Neural cell (in vitro differentiated cells): ENCODE measurements around the gene SRP68. TPM values are rescaled to one million over a fixed set of nuclear protein-coding genes. Genes with fewer than 3 reads are reported as not detected.

Source experiments
- H2AFZ ChIP-seq: fragments of 200-600, 300-800 bp; sonication (generic), shearing (Covaris generic); 2 replicates; pipeline ENCODE4 v1.6.0; 2014; ENCODE audit warnings: low read depth, mild to moderate bottlenecking, antibody characterized with exemption, low read length, moderate library complexity
- H3F3A ChIP-seq: fragments of 200-600 bp; shearing (Covaris generic); 2 replicates; pipeline ENCODE4 v1.6.1; 2016; ENCODE audit warnings: mild to moderate bottlenecking, moderate library complexity, mixed read lengths, antibody characterized with exemption, low read length; ENCODE audit not compliant: insufficient read depth, poor library complexity, severe bottlenecking
- H3K27ac ChIP-seq: fragments of 200-600, 300-800 bp; sonication (generic), shearing (Covaris generic); 2 replicates; pipeline ENCODE4 v1.5.1; 2014; ENCODE audit warnings: mild to moderate bottlenecking, low read length, moderate library complexity
- H3K27me3 ChIP-seq: fragments of 300-800, 200-600 bp; sonication (generic), shearing (Covaris generic); 2 replicates; pipeline ENCODE4 v1.6.0; 2014; ENCODE audit warnings: mild to moderate bottlenecking, low read depth, low read length, moderate library complexity; ENCODE audit not compliant: insufficient read depth
- H3K36me3 ChIP-seq: fragments of 300-800, 200-600 bp; sonication (generic), shearing (Covaris generic); 2 replicates; pipeline ENCODE4 v1.5.1; 2014; ENCODE audit warnings: mild to moderate bottlenecking, antibody characterized with exemption, low read length, moderate library complexity; ENCODE audit not compliant: insufficient read depth
- H3K4me2 ChIP-seq: fragments of 300-800, 200-600 bp; sonication (generic), shearing (Covaris generic); 2 replicates; pipeline ENCODE4 v1.6.0; 2014; ENCODE audit warnings: mild to moderate bottlenecking, low read length
- H3K4me3 ChIP-seq: fragments of 300-800, 200-600 bp; sonication (generic), shearing (Covaris generic); 2 replicates; pipeline ENCODE4 v1.5.1; 2014; ENCODE audit warnings: mild to moderate bottlenecking, low read length, moderate library complexity
- H3K79me2 ChIP-seq: fragments of 200-600 bp; shearing (Covaris generic); replicated peaks from 2 replicates; pipeline ENCODE4 v1.6.0; 2014; ENCODE audit warnings: mild to moderate bottlenecking, low read length, moderate library complexity; ENCODE audit not compliant: insufficient read depth
- H3K9ac ChIP-seq: fragments of 300-800, 200-600 bp; sonication (generic), shearing (Covaris generic); 2 replicates; pipeline ENCODE4 v1.6.1; 2016; ENCODE audit warnings: mild to moderate bottlenecking, low read length, mixed read lengths
- H3K9me2 ChIP-seq: fragments of 200-600 bp; shearing (Covaris generic); 2 replicates; pipeline ENCODE4 v1.6.1; 2016; ENCODE audit warnings: mild to moderate bottlenecking, low read length, mixed read lengths; ENCODE audit not compliant: insufficient read depth
- H3K9me3 ChIP-seq: fragments of 200-600, 300-800 bp; sonication (generic), shearing (Covaris generic); 2 replicates; pipeline ENCODE4 v1.6.1; 2016; ENCODE audit warnings: mild to moderate bottlenecking, mixed run types, low read length, moderate library complexity, mixed read lengths
- H4K20me1 ChIP-seq: fragments of 200-600 bp; shearing (Covaris generic); 2 replicates; pipeline ENCODE4 v1.6.1; 2016; ENCODE audit warnings: mild to moderate bottlenecking, mixed run types; ENCODE audit not compliant: insufficient read depth
- CTCF ChIP-seq: fragments of 450-650 bp; IDR thresholded peaks from 2 replicates; pipeline ENCODE4 v1.5.1; 2014; ENCODE audit warnings: antibody characterized with exemption, mild to moderate bottlenecking, moderate library complexity; ENCODE audit not compliant: poor library complexity, severe bottlenecking
- EP300 ChIP-seq: fragments of 450-650 bp; conservative IDR thresholded peaks from 2 replicates; pipeline ENCODE4 v1.6.1; 2014; ENCODE audit warnings: antibody characterized with exemption, mild to moderate bottlenecking, moderate library complexity; ENCODE audit not compliant: poor library complexity, severe bottlenecking
- EZH2 ChIP-seq: fragments of 200-600, 300-800 bp; shearing (Covaris generic), sonication (generic); IDR thresholded peaks from 2 replicates; pipeline ENCODE4 v1.6.1; 2014; ENCODE audit warnings: antibody characterized with exemption, low read length, borderline replicate concordance, mild to moderate bottlenecking; ENCODE audit not compliant: insufficient read depth, poor library complexity, severe bottlenecking
- MXI1 ChIP-seq: fragments of 450-650 bp; conservative IDR thresholded peaks from 2 replicates; pipeline ENCODE4 v1.6.1; 2014; ENCODE audit warnings: antibody characterized with exemption, mild to moderate bottlenecking; ENCODE audit not compliant: poor library complexity, severe bottlenecking
- POLR2AphosphoS5 ChIP-seq: IDR thresholded peaks from 2 replicates; pipeline ENCODE4 v1.6.1; 2012
- RAD21 ChIP-seq: fragments of 450-650 bp; conservative IDR thresholded peaks from 2 replicates; pipeline ENCODE4 v1.6.1; 2014; ENCODE audit warnings: antibody characterized with exemption, mild to moderate bottlenecking, moderate library complexity
- REST ChIP-seq: IDR thresholded peaks from 2 replicates; pipeline ENCODE4 v1.6.1; 2012; ENCODE audit warnings: borderline replicate concordance
- SMC3 ChIP-seq: fragments of 450-650 bp; conservative IDR thresholded peaks from 2 replicates; pipeline ENCODE4 v1.6.1; 2014; ENCODE audit warnings: antibody characterized with exemption, mild to moderate bottlenecking, moderate library complexity; ENCODE audit not compliant: poor library complexity
- TAF1 ChIP-seq: IDR thresholded peaks from 2 replicates; pipeline ENCODE4 v1.6.1; 2012; ENCODE audit warnings: low read depth
- polyA plus RNA-seq: library from polyadenylated mRNA; depleted of rRNA; stranded (reverse); fragments of >200 nt; gene quantifications from 2 replicates; pipeline ENCODE4 v1.2.3, GENCODE V29; 2014

SRP68 gene
- polyA plus RNA-seq, 1 donor from 2014 or later = 26.3 TPM

- Histone ChIP-seq H3K9me3 (no peaks in the 10 kb centered on the region), H4K20me1 (no peaks in the 10 kb centered on the region), H3F3A (no peaks in the 10 kb centered on the region), H3K36me3 (no peaks in the 10 kb centered on the region), H3K79me2 (no peaks in the 10 kb centered on the region), H3K27ac (no peak overlapping the region), H3K9me2 (no peaks in the 10 kb centered on the region), H2AFZ (no peak overlapping the region), H3K4me2 (no peak overlapping the region), H3K9ac (no peak overlapping the region), H3K27me3 (no peaks in the 10 kb centered on the region), H3K4me3 (no peak overlapping the region)
- no peak for TF ChIP-seq REST
- no peak for TF ChIP-seq EP300
- no peak for TF ChIP-seq POLR2AphosphoS5
- TF ChIP-seq RAD21 = no peak
- no peak for TF ChIP-seq EZH2
- no peak for TF ChIP-seq CTCF
- no peak for TF ChIP-seq TAF1
- no peak for TF ChIP-seq MXI1
- TF ChIP-seq SMC3 = no peak
These were observed 54.0 kb downstream of the SRP68 start for GRCh38 chr17:76018340-76018680.

GRCh38 chr17:76017481-76018339 is 54.6 kb downstream of the SRP68 start:
- H3K4me3 ChIP-seq = no peak overlapping the region
- H4K20me1 ChIP-seq = no peaks in the 10 kb centered on the region
- no peaks in the 10 kb centered on the region for H3K79me2 ChIP-seq
- H3K4me2 ChIP-seq = no peak overlapping the region
- H3K9me3 ChIP-seq = no peaks in the 10 kb centered on the region
- H3K9ac ChIP-seq = no peak overlapping the region
- TF ChIP-seq EZH2 (no peak), REST (no peak), EP300 (no peak), RAD21 (no peak), SMC3 (no peak), TAF1 (no peak), CTCF (no peak), MXI1 (no peak), POLR2AphosphoS5 (no peak)
- H3K27ac ChIP-seq = no peak overlapping the region
- H3K27me3 ChIP-seq = no peaks in the 10 kb centered on the region
- no peaks in the 10 kb centered on the region for H3F3A ChIP-seq
- H2AFZ ChIP-seq = no peak overlapping the region
- H3K36me3 ChIP-seq = no peaks in the 10 kb centered on the region
- H3K9me2 ChIP-seq = no peaks in the 10 kb centered on the region
